Immature natural killer cell (primary cell): ENCODE data around the gene BNIPL. TPM values are rescaled to one million over a fixed set of nuclear protein-coding genes. Genes with fewer than 3 reads are reported as not detected.
A peak's percentile ranks its signal among the peaks of the same experiment; 100 is the strongest.

ENCODE experiments used
- DNase-seq, 3 donors: peaks; one replicate each; pipeline ENCODE4 v3.0.0; 2022; ENCODE audit warnings: mixed read lengths in 1 of 3
- H3K27ac Mint-ChIP-seq, 6 donors: one replicate each; pipeline ENCODE4 v1.8.0; 2020; ENCODE audit warnings: mixed read lengths in 6 of 6, mild to moderate bottlenecking in 5 of 6, inconsistent platforms in 4 of 6, moderate library complexity in 3 of 6
- H3K27me3 Mint-ChIP-seq, 3 donors: one replicate each; pipeline ENCODE4 v1.8.0; 2020 to 2021; ENCODE audit warnings: low read depth in 3 of 3, mild to moderate bottlenecking in 3 of 3, mixed read lengths in 3 of 3, moderate library complexity in 3 of 3, inconsistent platforms in 1 of 3
- H3K36me3 Mint-ChIP-seq, 3 donors: one replicate each; pipeline ENCODE4 v1.8.0; 2020; ENCODE audit warnings: mixed read lengths in 3 of 3, inconsistent platforms in 2 of 3, mild to moderate bottlenecking in 2 of 3
- H3K4me1 Mint-ChIP-seq, 2 donors: one replicate each; pipeline ENCODE4 v1.8.0; 2020; ENCODE audit warnings: inconsistent platforms in 2 of 2, mild to moderate bottlenecking in 2 of 2, mixed read lengths in 2 of 2, moderate library complexity in 1 of 2
- H3K4me3 Mint-ChIP-seq, 5 donors: one replicate each; pipeline ENCODE4 v1.8.0; 2020; ENCODE audit warnings: mild to moderate bottlenecking in 5 of 5, mixed read lengths in 5 of 5, inconsistent platforms in 3 of 5, moderate library complexity in 3 of 5
- H3K9me3 Mint-ChIP-seq, 6 donors: one replicate each; pipeline ENCODE4 v1.8.0; 2020; ENCODE audit warnings: mild to moderate bottlenecking in 6 of 6, mixed read lengths in 6 of 6, inconsistent platforms in 4 of 6, moderate library complexity in 3 of 6
- polyA plus RNA-seq, 3 donors: library from polyadenylated mRNA; unstranded; fragments of 300-500 nt; fragmentation: Illumina TruSeq; gene quantifications; one replicate each; pipeline ENCODE4 v1.2.3, GENCODE V29; 2021

The BNIPL gene
- polyA plus RNA-seq, 3 donors from 2014 or later, result 0.18 TPM; not detected in 2

- Mint-ChIP-seq H3K9me3 (no peaks in the 10 kb centered on the region), H3K27ac (no peak overlapping the region), H3K36me3 (peaks cover 8 to 14% (median 9%) of the 10 kb centered on the region in 3 donors), H3K4me1 (peaks cover 30 to 37% of the 10 kb centered on the region in 2 donors), H3K27me3 (peaks cover 0 to 4% (median 2%) of the 10 kb centered on the region in 3 donors), H3K4me3 (no peak overlapping the region)
- no peak for DNase-seq
Measured at GRCh38 chr1:151013518-151013917, 22.9 kb upstream of the BNIPL start.

GRCh38 chr1:151024540-151025146 is 11.7 kb upstream of the BNIPL start:
- peak; percentile 82 to 84 (median 83) for DNase-seq
- Mint-ChIP-seq H3K27ac (peak overlapping the region; percentile 52 to 90 (median 57)), H3K4me1 (peaks cover 7 to 8% of the 10 kb centered on the region in 2 donors), H3K36me3 (peaks cover 13 to 32% (median 17%) of the 10 kb centered on the region in 3 donors), H3K9me3 (no peaks in the 10 kb centered on the region), H3K4me3 (peak overlapping the region in 4 of 5 donors; percentile 47 to 67 (median 62)), H3K27me3 (peaks cover 0 to 2% (median 0%) of the 10 kb centered on the region in 3 donors)

GRCh38 chr1:151026460-151026859 is 9.9 kb upstream of the BNIPL start:
- Mint-ChIP-seq H3K36me3 (peaks cover 19 to 34% (median 23%) of the 10 kb centered on the region in 3 donors), H3K4me1 (peaks cover 7 to 8% of the 10 kb centered on the region in 2 donors), H3K27me3 (peaks cover 0 to 2% (median 0%) of the 10 kb centered on the region in 3 donors), H3K27ac (no peak overlapping the region), H3K9me3 (no peaks in the 10 kb centered on the region), H3K4me3 (no peak overlapping the region)
- no peak for DNase-seq

GRCh38 chr1:151032164-151032563 is 4.2 kb upstream of the BNIPL start:
- Mint-ChIP-seq H3K27ac (no peak overlapping the region), H3K27me3 (no peaks in the 10 kb centered on the region), H3K4me1 (no peaks in the 10 kb centered on the region)

GRCh38 chr1:151035167-151035566 is 1.2 kb upstream of the BNIPL start:
- no peaks in the 10 kb centered on the region for H3K4me1 Mint-ChIP-seq
- DNase-seq, result no peak
- no peaks in the 10 kb centered on the region for H3K9me3 Mint-ChIP-seq
- H3K27me3 Mint-ChIP-seq, result no peaks in the 10 kb centered on the region
- H3K27ac Mint-ChIP-seq, result peak overlapping the region in 4 of 6 donors; percentile 26 to 64 (median 37)
- H3K36me3 Mint-ChIP-seq, result peaks cover 20 to 29% (median 24%) of the 10 kb centered on the region in 3 donors
- no peak overlapping the region for H3K4me3 Mint-ChIP-seq

More at GRCh38 chr1:151032164-151032563, 4.2 kb upstream of the BNIPL start:
- DNase-seq, result no peak
- Mint-ChIP-seq H3K36me3 (peaks cover 30 to 39% (median 35%) of the 10 kb centered on the region in 3 donors), H3K9me3 (no peaks in the 10 kb centered on the region), H3K4me3 (no peak overlapping the region)

GRCh38 chr1:151037032-151037431 is 646 bp downstream of the BNIPL start:
- peak overlapping the region in 1 of 6 donors; percentile 19 for H3K27ac Mint-ChIP-seq
- peaks cover 14 to 23% (median 20%) of the 10 kb centered on the region in 3 donors for H3K36me3 Mint-ChIP-seq
- H3K27me3 Mint-ChIP-seq, result peaks cover 0 to 2% (median 0%) of the 10 kb centered on the region in 3 donors
- H3K4me1 Mint-ChIP-seq, result no peaks in the 10 kb centered on the region
- no peaks in the 10 kb centered on the region for H3K9me3 Mint-ChIP-seq
- no peak overlapping the region for H3K4me3 Mint-ChIP-seq
- no peak for DNase-seq

- Mint-ChIP-seq H3K36me3 (peaks cover 8 to 24% (median 14%) of the 10 kb centered on the region in 3 donors), H3K27me3 (peaks cover 0 to 2% (median 0%) of the 10 kb centered on the region in 3 donors), H3K4me1 (no peaks in the 10 kb centered on the region), H3K4me3 (no peak overlapping the region), H3K9me3 (no peaks in the 10 kb centered on the region), H3K27ac (no peak overlapping the region)
- no peak for DNase-seq
Measured at GRCh38 chr1:151039521-151039920, 3.1 kb downstream of the BNIPL start.

GRCh38 chr1:151043163-151043562 is 6.8 kb downstream of the BNIPL start:
- H3K27ac Mint-ChIP-seq, result peak overlapping the region in 1 of 6 donors; percentile 24
- H3K9me3 Mint-ChIP-seq, result no peaks in the 10 kb centered on the region
- H3K4me1 Mint-ChIP-seq, result peaks cover 18 to 22% of the 10 kb centered on the region in 2 donors
- H3K4me3 Mint-ChIP-seq, result no peak overlapping the region
- peaks cover 0 to 19% (median 6%) of the 10 kb centered on the region in 3 donors for H3K36me3 Mint-ChIP-seq
- no peak for DNase-seq
- peaks cover 8 to 10% (median 9%) of the 10 kb centered on the region in 3 donors for H3K27me3 Mint-ChIP-seq

- peaks cover 9 to 20% (median 14%) of the 10 kb centered on the region in 3 donors for H3K27me3 Mint-ChIP-seq
- H3K27ac Mint-ChIP-seq, result peak within 1 kb of the TSS; percentile 88 to 99 (median 94)
- H3K9me3 Mint-ChIP-seq, result no peaks in the 10 kb centered on the region
- peak within 1 kb of the TSS; percentile 93 to 97 (median 94) for H3K4me3 Mint-ChIP-seq
- peak; percentile 63 to 71 (median 69) for DNase-seq
- H3K36me3 Mint-ChIP-seq, result peaks cover 9 to 28% (median 26%) of the 10 kb centered on the region in 3 donors
- peaks cover 60 to 63% of the 10 kb centered on the region in 2 donors for H3K4me1 Mint-ChIP-seq
Measured at GRCh38 chr1:151047591-151047924, 11.2 kb downstream of the BNIPL start, which contains the start of gene C1orf56. Gene C1orf56, plus strand, starts transcription at chr1:151047751. Its CDS starts 97 bp downstream, at chr1:151047848.

GRCh38 chr1:151047925-151048644 is 11.7 kb downstream of the BNIPL start:
- peak; percentile 65 to 66 (median 65) for DNase-seq
- Mint-ChIP-seq H3K9me3 (no peaks in the 10 kb centered on the region), H3K4me3 (peak overlapping the region; percentile 93 to 97 (median 94)), H3K36me3 (peaks cover 14 to 30% (median 28%) of the 10 kb centered on the region in 3 donors), H3K4me1 (peaks cover 65 to 67% of the 10 kb centered on the region in 2 donors), H3K27me3 (peaks cover 9 to 21% (median 14%) of the 10 kb centered on the region in 3 donors), H3K27ac (peak overlapping the region; percentile 88 to 99 (median 94))

- Mint-ChIP-seq H3K36me3 (peaks cover 16 to 33% (median 28%) of the 10 kb centered on the region in 3 donors), H3K4me3 (peak overlapping the region; percentile 93 to 97 (median 94)), H3K9me3 (no peaks in the 10 kb centered on the region), H3K27ac (peak overlapping the region; percentile 88 to 99 (median 94)), H3K4me1 (peaks cover 67 to 71% of the 10 kb centered on the region in 2 donors), H3K27me3 (peaks cover 9 to 21% (median 14%) of the 10 kb centered on the region in 3 donors)
- no peak for DNase-seq
Measured at GRCh38 chr1:151048645-151049032, 12.3 kb downstream of the BNIPL start.

- peak overlapping the region; percentile 62 to 97 (median 93) for H3K4me3 Mint-ChIP-seq
Measured at GRCh38 chr1:151049458-151049857, 13.1 kb downstream of the BNIPL start.

GRCh38 chr1:151050051-151050688 is 13.8 kb downstream of the BNIPL start:
- Mint-ChIP-seq H3K4me3 (peak overlapping the region in 3 of 5 donors; percentile 25 to 93 (median 62)), H3K36me3 (peaks cover 25 to 42% (median 26%) of the 10 kb centered on the region in 3 donors), H3K4me1 (peaks cover 82 to 85% of the 10 kb centered on the region in 2 donors), H3K9me3 (no peaks in the 10 kb centered on the region), H3K27ac (peak overlapping the region; percentile 83 to 99 (median 94)), H3K27me3 (peaks cover 13 to 25% (median 17%) of the 10 kb centered on the region in 3 donors)
- DNase-seq, result peak in 1 of 3 donors; percentile 5

More at GRCh38 chr1:151049458-151049857, 13.1 kb downstream of the BNIPL start:
- H3K27me3 Mint-ChIP-seq, result peaks cover 9 to 21% (median 14%) of the 10 kb centered on the region in 3 donors
- H3K9me3 Mint-ChIP-seq, result no peaks in the 10 kb centered on the region
- H3K4me1 Mint-ChIP-seq, result peaks cover 75 to 78% of the 10 kb centered on the region in 2 donors
- H3K36me3 Mint-ChIP-seq, result peaks cover 20 to 36% (median 24%) of the 10 kb centered on the region in 3 donors
- no peak for DNase-seq
- H3K27ac Mint-ChIP-seq, result peak overlapping the region; percentile 83 to 99 (median 94)
